NB4 (cell line): Measurements from ENCODE around the gene CACNA2D3.
"Not testable (repeated sequence)": the region's sequence is repeated elsewhere in the genome, so short reads cannot be mapped to it uniquely, and the experiment has no call there.

ENCODE experiments used
- DNase-seq: peaks from one replicate; pipeline ENCODE4 v3.0.0; 2010; ENCODE audit warnings: low read depth
- H3K4me3 ChIP-seq: one replicate; pipeline ENCODE4 v1.5.1; 2011; ENCODE audit warnings: mild to moderate bottlenecking, low read depth, low read length, moderate library complexity
- CTCF ChIP-seq: IDR thresholded peaks from one replicate; pipeline ENCODE4 v1.5.1; 2012; ENCODE audit warnings: low read depth, low read length
- MAX ChIP-seq: IDR thresholded peaks from 2 replicates; pipeline ENCODE4 v1.6.1; 2011; ENCODE audit warnings: low read depth, low read length
- MYC ChIP-seq: IDR thresholded peaks from 2 replicates; pipeline ENCODE4 v1.6.1; 2011; ENCODE audit warnings: low read depth, low read length
- POLR2A ChIP-seq: IDR thresholded peaks from 2 replicates; pipeline ENCODE4 v1.6.1; 2011; ENCODE audit warnings: mild to moderate bottlenecking; ENCODE audit not compliant: insufficient read length; ENCODE audit errors: extremely low read depth

The CACNA2D3 gene

GRCh38 chr3:55091381-55092225 is 969.3 kb downstream of the CACNA2D3 start:
- no peak for TF ChIP-seq MYC
- no peak for TF ChIP-seq MAX
- TF ChIP-seq CTCF = no peak
- TF ChIP-seq POLR2A = no peak
- H3K4me3 ChIP-seq = no peak overlapping the region
- DNase-seq = no peak

DNA sequence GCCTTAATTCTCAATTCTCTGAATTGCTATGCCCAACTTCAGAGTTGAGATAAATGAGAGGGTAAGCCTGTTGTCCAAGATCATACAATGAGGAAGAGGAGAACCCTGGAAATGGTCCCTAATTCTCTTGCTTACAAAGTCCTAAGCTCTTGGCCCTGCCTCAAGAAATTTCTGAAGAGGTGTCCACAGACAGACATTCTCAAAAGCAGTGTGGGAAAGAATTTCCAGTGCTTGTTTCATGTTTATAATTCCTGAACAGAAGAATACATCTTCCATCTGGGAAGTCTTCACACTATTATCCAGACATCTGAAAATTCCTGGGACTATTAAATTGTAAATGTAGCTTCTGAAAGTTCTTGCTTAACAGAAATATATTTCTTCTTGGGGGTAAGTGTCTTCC is 972.3 kb downstream of the CACNA2D3 start:
- TF ChIP-seq MAX (no peak), MYC (no peak), CTCF (no peak), POLR2A (no peak)
- no peak overlapping the region for H3K4me3 ChIP-seq
- DNase-seq = no peak

DNA sequence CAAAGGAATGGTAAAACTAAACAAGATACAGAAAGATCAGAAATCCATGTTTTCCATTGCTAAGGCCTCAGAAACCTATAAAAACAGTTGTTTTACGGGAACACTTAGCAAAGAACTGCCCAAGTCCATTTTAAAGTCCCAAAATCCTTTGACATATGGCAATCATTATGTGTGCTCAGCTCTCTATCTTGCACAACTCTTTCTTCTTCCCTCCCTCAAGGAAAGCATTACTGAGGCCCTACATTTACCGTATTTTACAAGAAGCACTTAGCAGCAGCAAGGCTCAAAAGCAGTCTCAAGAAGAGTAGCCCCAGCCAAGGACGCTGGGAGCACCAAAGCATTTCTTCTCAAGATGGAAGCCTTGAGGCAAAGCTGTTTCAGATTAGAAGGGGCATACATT is 975.1 kb downstream of the CACNA2D3 start:
- H3K4me3 ChIP-seq = no peak overlapping the region
- no peak for DNase-seq
- TF ChIP-seq POLR2A = no peak
- TF ChIP-seq CTCF = no peak
- no peak for TF ChIP-seq MAX
- TF ChIP-seq MYC = no peak

GRCh38 chr3:55105647-55106046 is 983.3 kb downstream of the CACNA2D3 start:
- no peak for TF ChIP-seq CTCF
- no peak for TF ChIP-seq MYC
- no peak for TF ChIP-seq MAX
- TF ChIP-seq POLR2A = no peak
- H3K4me3 ChIP-seq = no peak overlapping the region
- DNase-seq = no peak

GRCh38 chr3:55107187-55107586 is 984.8 kb downstream of the CACNA2D3 start:
- TF ChIP-seq POLR2A = no peak
- TF ChIP-seq MAX = no peak
- no peak for TF ChIP-seq MYC
- no peak for TF ChIP-seq CTCF
- no peak overlapping the region for H3K4me3 ChIP-seq
- no peak for DNase-seq

GRCh38 chr3:55111906-55112305 is 989.6 kb downstream of the CACNA2D3 start:
- not testable (repeated sequence) for DNase-seq, H3K4me3 ChIP-seq
